ENCODE data around the gene PREX1.

- TF ChIP-seq CTCF (conservative IDR thresholded peaks at IDR 0.05; ENCODE audit: low read length) = no peak
- TF ChIP-seq EZH2phosphoT487 (IDR thresholded peaks at IDR 0.05; ENCODE audit: borderline replicate concordance, low read depth, low read length) = no peak
Measured at GRCh38 chr20:48606172-48606840, 221.5 kb downstream of the PREX1 start.

Measured in OCI-LY7 (cell line).